Neural cell (in vitro differentiated cells): ENCODE results near the gene SPSB4. TPM values are rescaled to one million over a fixed set of nuclear protein-coding genes. Genes with fewer than 3 reads are reported as not detected.
"Not testable (repeated sequence)": the region's sequence is repeated elsewhere in the genome, so short reads cannot be mapped to it uniquely, and the experiment has no call there.

ENCODE experiments used
- H2AFZ ChIP-seq: fragments of 200-600, 300-800 bp; sonication (generic), shearing (Covaris generic); 2 replicates; pipeline ENCODE4 v1.6.0; 2014; ENCODE audit warnings: low read depth, mild to moderate bottlenecking, antibody characterized with exemption, low read length, moderate library complexity
- H3F3A ChIP-seq: fragments of 200-600 bp; shearing (Covaris generic); 2 replicates; pipeline ENCODE4 v1.6.1; 2016; ENCODE audit warnings: mild to moderate bottlenecking, moderate library complexity, mixed read lengths, antibody characterized with exemption, low read length; ENCODE audit not compliant: insufficient read depth, poor library complexity, severe bottlenecking
- H3K27ac ChIP-seq: fragments of 200-600, 300-800 bp; sonication (generic), shearing (Covaris generic); 2 replicates; pipeline ENCODE4 v1.5.1; 2014; ENCODE audit warnings: mild to moderate bottlenecking, low read length, moderate library complexity
- H3K27me3 ChIP-seq: fragments of 300-800, 200-600 bp; sonication (generic), shearing (Covaris generic); 2 replicates; pipeline ENCODE4 v1.6.0; 2014; ENCODE audit warnings: mild to moderate bottlenecking, low read depth, low read length, moderate library complexity; ENCODE audit not compliant: insufficient read depth
- H3K36me3 ChIP-seq: fragments of 300-800, 200-600 bp; sonication (generic), shearing (Covaris generic); 2 replicates; pipeline ENCODE4 v1.5.1; 2014; ENCODE audit warnings: mild to moderate bottlenecking, antibody characterized with exemption, low read length, moderate library complexity; ENCODE audit not compliant: insufficient read depth
- H3K4me2 ChIP-seq: fragments of 300-800, 200-600 bp; sonication (generic), shearing (Covaris generic); 2 replicates; pipeline ENCODE4 v1.6.0; 2014; ENCODE audit warnings: mild to moderate bottlenecking, low read length
- H3K4me3 ChIP-seq: fragments of 300-800, 200-600 bp; sonication (generic), shearing (Covaris generic); 2 replicates; pipeline ENCODE4 v1.5.1; 2014; ENCODE audit warnings: mild to moderate bottlenecking, low read length, moderate library complexity
- H3K79me2 ChIP-seq: fragments of 200-600 bp; shearing (Covaris generic); replicated peaks from 2 replicates; pipeline ENCODE4 v1.6.0; 2014; ENCODE audit warnings: mild to moderate bottlenecking, low read length, moderate library complexity; ENCODE audit not compliant: insufficient read depth
- H3K9ac ChIP-seq: fragments of 300-800, 200-600 bp; sonication (generic), shearing (Covaris generic); 2 replicates; pipeline ENCODE4 v1.6.1; 2016; ENCODE audit warnings: mild to moderate bottlenecking, low read length, mixed read lengths
- H3K9me2 ChIP-seq: fragments of 200-600 bp; shearing (Covaris generic); 2 replicates; pipeline ENCODE4 v1.6.1; 2016; ENCODE audit warnings: mild to moderate bottlenecking, low read length, mixed read lengths; ENCODE audit not compliant: insufficient read depth
- H3K9me3 ChIP-seq: fragments of 200-600, 300-800 bp; sonication (generic), shearing (Covaris generic); 2 replicates; pipeline ENCODE4 v1.6.1; 2016; ENCODE audit warnings: mild to moderate bottlenecking, mixed run types, low read length, moderate library complexity, mixed read lengths
- H4K20me1 ChIP-seq: fragments of 200-600 bp; shearing (Covaris generic); 2 replicates; pipeline ENCODE4 v1.6.1; 2016; ENCODE audit warnings: mild to moderate bottlenecking, mixed run types; ENCODE audit not compliant: insufficient read depth
- EP300 ChIP-seq: fragments of 450-650 bp; conservative IDR thresholded peaks from 2 replicates; pipeline ENCODE4 v1.6.1; 2014; ENCODE audit warnings: antibody characterized with exemption, mild to moderate bottlenecking, moderate library complexity; ENCODE audit not compliant: poor library complexity, severe bottlenecking
- EZH2 ChIP-seq: fragments of 200-600, 300-800 bp; shearing (Covaris generic), sonication (generic); IDR thresholded peaks from 2 replicates; pipeline ENCODE4 v1.6.1; 2014; ENCODE audit warnings: antibody characterized with exemption, low read length, borderline replicate concordance, mild to moderate bottlenecking; ENCODE audit not compliant: insufficient read depth, poor library complexity, severe bottlenecking
- MXI1 ChIP-seq: fragments of 450-650 bp; conservative IDR thresholded peaks from 2 replicates; pipeline ENCODE4 v1.6.1; 2014; ENCODE audit warnings: antibody characterized with exemption, mild to moderate bottlenecking; ENCODE audit not compliant: poor library complexity, severe bottlenecking
- POLR2AphosphoS5 ChIP-seq: IDR thresholded peaks from 2 replicates; pipeline ENCODE4 v1.6.1; 2012
- RAD21 ChIP-seq: fragments of 450-650 bp; conservative IDR thresholded peaks from 2 replicates; pipeline ENCODE4 v1.6.1; 2014; ENCODE audit warnings: antibody characterized with exemption, mild to moderate bottlenecking, moderate library complexity
- SMC3 ChIP-seq: fragments of 450-650 bp; conservative IDR thresholded peaks from 2 replicates; pipeline ENCODE4 v1.6.1; 2014; ENCODE audit warnings: antibody characterized with exemption, mild to moderate bottlenecking, moderate library complexity; ENCODE audit not compliant: poor library complexity
- TAF1 ChIP-seq: IDR thresholded peaks from 2 replicates; pipeline ENCODE4 v1.6.1; 2012; ENCODE audit warnings: low read depth
- polyA plus RNA-seq: library from polyadenylated mRNA; depleted of rRNA; stranded (reverse); fragments of >200 nt; gene quantifications from 2 replicates; pipeline ENCODE4 v1.2.3, GENCODE V29; 2014
- TF ChIP-seq, protein P1 (sequence below): fragments of 450-650 bp; IDR thresholded peaks from 2 replicates; pipeline ENCODE4 v1.5.1; 2014; ENCODE audit warnings: antibody characterized with exemption, mild to moderate bottlenecking, moderate library complexity; ENCODE audit not compliant: poor library complexity, severe bottlenecking
- TF ChIP-seq, protein P2 (sequence below): IDR thresholded peaks from 2 replicates; pipeline ENCODE4 v1.6.1; 2012; ENCODE audit warnings: borderline replicate concordance

Gene SPSB4
- polyA plus RNA-seq, 1 donor from 2014 or later = 6.1 TPM

DNA sequence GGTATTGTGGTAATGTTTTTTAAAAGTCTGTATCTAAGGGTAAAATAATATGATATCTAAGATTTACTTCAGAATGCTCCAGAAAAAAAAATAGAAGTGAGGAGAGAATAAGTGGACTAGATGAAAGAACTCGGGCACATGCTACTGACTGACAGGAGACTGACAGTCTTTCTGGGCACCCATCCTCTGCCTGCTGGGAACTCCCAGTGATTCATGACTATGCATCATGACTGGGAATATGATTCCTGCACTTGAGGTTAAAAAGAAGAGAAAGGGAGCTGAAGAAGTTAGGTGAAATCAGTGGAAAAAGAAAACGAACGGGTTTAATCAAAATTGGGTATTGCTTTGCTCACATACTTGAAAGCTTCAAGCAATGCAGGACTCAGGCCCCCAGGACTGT is 35.7 kb upstream of the SPSB4 start:
- no peaks in the 10 kb centered on the region for H4K20me1 ChIP-seq
- TF ChIP-seq EZH2 (no peak), POLR2AphosphoS5 (no peak), SMC3 (no peak), RAD21 (no peak), MXI1 (no peak), TAF1 (no peak), EP300 (no peak)
- TF ChIP-seq, protein P1, sequence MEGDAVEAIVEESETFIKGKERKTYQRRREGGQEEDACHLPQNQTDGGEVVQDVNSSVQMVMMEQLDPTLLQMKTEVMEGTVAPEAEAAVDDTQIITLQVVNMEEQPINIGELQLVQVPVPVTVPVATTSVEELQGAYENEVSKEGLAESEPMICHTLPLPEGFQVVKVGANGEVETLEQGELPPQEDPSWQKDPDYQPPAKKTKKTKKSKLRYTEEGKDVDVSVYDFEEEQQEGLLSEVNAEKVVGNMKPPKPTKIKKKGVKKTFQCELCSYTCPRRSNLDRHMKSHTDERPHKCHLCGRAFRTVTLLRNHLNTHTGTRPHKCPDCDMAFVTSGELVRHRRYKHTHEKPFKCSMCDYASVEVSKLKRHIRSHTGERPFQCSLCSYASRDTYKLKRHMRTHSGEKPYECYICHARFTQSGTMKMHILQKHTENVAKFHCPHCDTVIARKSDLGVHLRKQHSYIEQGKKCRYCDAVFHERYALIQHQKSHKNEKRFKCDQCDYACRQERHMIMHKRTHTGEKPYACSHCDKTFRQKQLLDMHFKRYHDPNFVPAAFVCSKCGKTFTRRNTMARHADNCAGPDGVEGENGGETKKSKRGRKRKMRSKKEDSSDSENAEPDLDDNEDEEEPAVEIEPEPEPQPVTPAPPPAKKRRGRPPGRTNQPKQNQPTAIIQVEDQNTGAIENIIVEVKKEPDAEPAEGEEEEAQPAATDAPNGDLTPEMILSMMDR = no peak
- TF ChIP-seq, protein P2, sequence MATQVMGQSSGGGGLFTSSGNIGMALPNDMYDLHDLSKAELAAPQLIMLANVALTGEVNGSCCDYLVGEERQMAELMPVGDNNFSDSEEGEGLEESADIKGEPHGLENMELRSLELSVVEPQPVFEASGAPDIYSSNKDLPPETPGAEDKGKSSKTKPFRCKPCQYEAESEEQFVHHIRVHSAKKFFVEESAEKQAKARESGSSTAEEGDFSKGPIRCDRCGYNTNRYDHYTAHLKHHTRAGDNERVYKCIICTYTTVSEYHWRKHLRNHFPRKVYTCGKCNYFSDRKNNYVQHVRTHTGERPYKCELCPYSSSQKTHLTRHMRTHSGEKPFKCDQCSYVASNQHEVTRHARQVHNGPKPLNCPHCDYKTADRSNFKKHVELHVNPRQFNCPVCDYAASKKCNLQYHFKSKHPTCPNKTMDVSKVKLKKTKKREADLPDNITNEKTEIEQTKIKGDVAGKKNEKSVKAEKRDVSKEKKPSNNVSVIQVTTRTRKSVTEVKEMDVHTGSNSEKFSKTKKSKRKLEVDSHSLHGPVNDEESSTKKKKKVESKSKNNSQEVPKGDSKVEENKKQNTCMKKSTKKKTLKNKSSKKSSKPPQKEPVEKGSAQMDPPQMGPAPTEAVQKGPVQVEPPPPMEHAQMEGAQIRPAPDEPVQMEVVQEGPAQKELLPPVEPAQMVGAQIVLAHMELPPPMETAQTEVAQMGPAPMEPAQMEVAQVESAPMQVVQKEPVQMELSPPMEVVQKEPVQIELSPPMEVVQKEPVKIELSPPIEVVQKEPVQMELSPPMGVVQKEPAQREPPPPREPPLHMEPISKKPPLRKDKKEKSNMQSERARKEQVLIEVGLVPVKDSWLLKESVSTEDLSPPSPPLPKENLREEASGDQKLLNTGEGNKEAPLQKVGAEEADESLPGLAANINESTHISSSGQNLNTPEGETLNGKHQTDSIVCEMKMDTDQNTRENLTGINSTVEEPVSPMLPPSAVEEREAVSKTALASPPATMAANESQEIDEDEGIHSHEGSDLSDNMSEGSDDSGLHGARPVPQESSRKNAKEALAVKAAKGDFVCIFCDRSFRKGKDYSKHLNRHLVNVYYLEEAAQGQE = no peak
- H3K4me2 ChIP-seq = no peak overlapping the region
- H3K27me3 ChIP-seq = no peaks in the 10 kb centered on the region
- no peak overlapping the region for H3K27ac ChIP-seq
- H2AFZ ChIP-seq = no peak overlapping the region
- H3K9ac ChIP-seq = no peak overlapping the region
- no peak overlapping the region for H3K4me3 ChIP-seq
- no peaks in the 10 kb centered on the region for H3K9me3 ChIP-seq
- H3F3A ChIP-seq = no peaks in the 10 kb centered on the region
- H3K79me2 ChIP-seq = no peaks in the 10 kb centered on the region
- H3K9me2 ChIP-seq = no peaks in the 10 kb centered on the region
- H3K36me3 ChIP-seq = no peaks in the 10 kb centered on the region

DNA sequence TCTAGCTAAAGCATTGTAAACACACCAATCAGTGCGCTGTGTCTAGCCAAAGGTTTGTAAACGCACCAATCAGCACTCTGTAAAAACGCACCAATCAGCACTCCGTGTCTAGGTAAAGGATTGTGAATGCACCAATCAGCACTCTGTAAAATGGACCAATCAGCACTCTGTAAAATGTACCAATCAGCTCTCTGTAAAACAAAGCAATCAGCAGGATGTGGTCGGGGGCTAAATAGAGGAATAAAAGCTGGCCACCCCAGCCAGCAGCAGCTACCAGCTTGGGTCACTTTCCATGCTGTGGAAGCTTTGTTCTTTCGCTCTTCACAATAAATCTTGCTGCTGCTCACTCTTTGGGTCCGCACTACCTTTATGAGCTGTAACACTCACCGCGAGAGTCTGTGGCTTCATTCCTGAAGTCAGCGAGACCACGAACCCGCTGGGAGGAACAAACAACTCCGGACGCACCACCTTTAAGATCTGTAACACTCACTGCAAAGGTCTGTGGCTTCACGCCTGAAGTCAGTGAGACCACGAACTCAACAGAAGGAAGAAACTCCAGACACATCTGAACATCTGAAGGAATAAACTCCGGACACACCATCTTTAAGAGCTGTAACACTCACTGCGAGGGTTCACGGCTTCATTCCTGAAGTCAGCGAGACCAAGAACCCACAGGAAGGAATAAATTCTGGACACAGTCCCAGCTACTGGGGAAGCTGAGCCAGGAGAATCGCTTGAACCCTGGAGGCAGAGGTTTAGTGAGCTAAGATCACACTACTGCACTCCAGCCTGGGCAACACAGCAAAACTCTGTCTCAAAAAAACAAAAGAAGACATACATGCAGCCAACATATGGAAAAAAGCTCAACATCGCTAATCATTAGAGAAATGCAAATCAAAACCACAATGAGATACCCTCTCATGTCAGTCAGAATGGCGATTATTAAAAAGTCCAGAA is 33.5 kb upstream of the SPSB4 start:
- H3K4me3 ChIP-seq, H3K36me3 ChIP-seq, H3K9me2 ChIP-seq, H3K9me3 ChIP-seq, H3K4me2 ChIP-seq, H2AFZ ChIP-seq, H3K27ac ChIP-seq, H3K79me2 ChIP-seq, H3F3A ChIP-seq, H3K27me3 ChIP-seq, H3K9ac ChIP-seq, H4K20me1 ChIP-seq: not testable (repeated sequence)
